Activated CD4-positive, alpha-beta memory T cell treated with anti-CD3 and anti-CD28 coated beads, Interleukin-2, amount 10 ng/mL, durations not matched to agents 7 days and 5 days (primary cell): ENCODE results near the gene CHRNB1. TPM values are rescaled to one million over a fixed set of nuclear protein-coding genes. Genes with fewer than 3 reads are reported as not detected.

ENCODE experiments used
- CTCF ChIA-PET: fragments of 350-600 bp; sonication (Branson Sonifier 250); formaldehyde crosslinking; loops from one replicate; lab custom pipeline; 2021; ENCODE audit warnings: antibody characterized with exemption, inconsistent platforms; lab: Charles Lee
- POLR2A ChIA-PET: fragments of 350-600 bp; sonication (Branson Sonifier 250); formaldehyde crosslinking; loops from one replicate; lab custom pipeline; 2021; ENCODE audit warnings: antibody characterized with exemption; lab: Charles Lee
- DNase-seq: peaks from one replicate; pipeline ENCODE4 v3.0.0-alpha.2; 2020
- H3K27ac Mint-ChIP-seq: one replicate; pipeline ENCODE4 v1.8.0; 2021; ENCODE audit warnings: mild to moderate bottlenecking, mixed read lengths
- H3K27me3 Mint-ChIP-seq: one replicate; pipeline ENCODE4 v1.8.0; 2021; ENCODE audit warnings: mixed read lengths
- H3K36me3 Mint-ChIP-seq: one replicate; pipeline ENCODE4 v1.8.0; 2021; ENCODE audit warnings: low read depth, mixed read lengths
- H3K4me1 Mint-ChIP-seq: one replicate; pipeline ENCODE4 v1.8.0; 2021; ENCODE audit warnings: mixed read lengths
- H3K4me3 Mint-ChIP-seq: one replicate; pipeline ENCODE4 v1.8.0; 2021; ENCODE audit warnings: mild to moderate bottlenecking, mixed read lengths
- H3K9me3 Mint-ChIP-seq: one replicate; pipeline ENCODE4 v1.8.0; 2021; ENCODE audit warnings: mixed read lengths
- total RNA-seq, 2 experiments: library from RNA; stranded (reverse); gene quantifications; one replicate each; pipeline ENCODE4 v1.2.3, GENCODE V29; 2021

Gene CHRNB1, protein sequence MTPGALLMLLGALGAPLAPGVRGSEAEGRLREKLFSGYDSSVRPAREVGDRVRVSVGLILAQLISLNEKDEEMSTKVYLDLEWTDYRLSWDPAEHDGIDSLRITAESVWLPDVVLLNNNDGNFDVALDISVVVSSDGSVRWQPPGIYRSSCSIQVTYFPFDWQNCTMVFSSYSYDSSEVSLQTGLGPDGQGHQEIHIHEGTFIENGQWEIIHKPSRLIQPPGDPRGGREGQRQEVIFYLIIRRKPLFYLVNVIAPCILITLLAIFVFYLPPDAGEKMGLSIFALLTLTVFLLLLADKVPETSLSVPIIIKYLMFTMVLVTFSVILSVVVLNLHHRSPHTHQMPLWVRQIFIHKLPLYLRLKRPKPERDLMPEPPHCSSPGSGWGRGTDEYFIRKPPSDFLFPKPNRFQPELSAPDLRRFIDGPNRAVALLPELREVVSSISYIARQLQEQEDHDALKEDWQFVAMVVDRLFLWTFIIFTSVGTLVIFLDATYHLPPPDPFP
- total RNA-seq, result 10 to 100 TPM; 13.0 to 14.6 TPM

DNA sequence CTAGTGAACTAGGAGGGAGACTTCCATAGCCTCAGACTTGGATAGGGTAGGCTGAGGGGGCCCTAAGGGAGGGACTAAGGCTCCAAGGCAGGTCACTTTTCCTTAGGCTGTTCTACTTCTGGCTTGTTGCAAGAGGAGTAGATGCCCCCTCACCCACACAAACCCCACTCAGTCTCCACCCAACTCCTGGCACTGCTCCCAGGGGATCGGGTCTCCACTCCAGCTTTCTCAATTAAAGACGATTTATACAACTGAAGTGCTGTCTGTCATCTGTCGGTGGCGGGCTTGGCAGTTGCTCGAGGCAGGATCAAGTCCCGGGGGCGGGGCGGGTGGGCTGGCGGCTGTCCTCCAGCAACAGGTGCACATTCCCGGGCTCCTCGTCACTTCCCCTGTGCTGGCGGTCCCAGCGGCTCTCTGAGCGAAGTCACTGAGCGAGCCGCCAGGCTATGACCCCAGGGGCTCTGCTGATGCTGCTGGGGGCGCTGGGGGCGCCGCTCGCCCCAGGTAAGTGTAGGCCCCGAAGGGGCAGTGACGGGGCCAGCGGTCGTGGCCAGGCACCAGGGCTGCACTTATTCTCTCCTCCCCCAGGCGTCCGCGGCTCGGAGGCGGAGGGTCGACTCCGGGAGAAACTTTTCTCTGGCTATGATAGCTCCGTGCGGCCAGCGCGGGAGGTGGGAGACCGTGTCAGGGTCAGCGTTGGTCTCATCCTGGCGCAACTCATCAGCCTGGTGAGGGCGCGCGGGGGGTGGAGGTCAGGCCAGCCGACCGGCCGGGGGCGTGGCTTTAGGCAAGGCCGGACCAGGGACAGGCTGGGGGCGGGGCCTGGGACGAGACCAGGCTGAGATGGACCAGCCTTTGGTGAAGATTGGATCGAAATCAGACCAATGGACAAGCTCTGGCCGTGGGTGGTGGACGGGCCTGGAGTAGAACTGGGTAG, at the start of gene CHRNB1:
CHRNB1 (plus strand) TSS at position 380 of the 937 bp plus-strand sequence; CDS start at position 447, 67 bp downstream.
- H3K4me1 Mint-ChIP-seq, result peaks cover 26% of the 10 kb centered on the region
- ChIA-PET POLR2A (interaction anchor here (1.2 to 14.4 kb wide), 8 partner anchors 8 to 243 kb away, joined by 3 to 232 read pairs (median 4); partner anchors contain the start of genes ACAP1, POLR2A, SLC35G6 and TMEM102), CTCF (interaction anchor here (0.6 to 5.7 kb wide), 5 partner anchors 9 to 144 kb away, joined by 3 to 30 read pairs (median 5); partner anchors contain the start of genes SENP3 and TMEM102)
- no peaks in the 10 kb centered on the region for H3K9me3 Mint-ChIP-seq
- H3K4me3 Mint-ChIP-seq, result peak within 1 kb of the TSS; percentile 59
- H3K27me3 Mint-ChIP-seq, result peaks cover 65% of the 10 kb centered on the region
- H3K36me3 Mint-ChIP-seq, result peaks cover 11% of the 10 kb centered on the region
- no peak within 1 kb of the TSS for H3K27ac Mint-ChIP-seq
- DNase-seq, result peak; percentile 21

DNA sequence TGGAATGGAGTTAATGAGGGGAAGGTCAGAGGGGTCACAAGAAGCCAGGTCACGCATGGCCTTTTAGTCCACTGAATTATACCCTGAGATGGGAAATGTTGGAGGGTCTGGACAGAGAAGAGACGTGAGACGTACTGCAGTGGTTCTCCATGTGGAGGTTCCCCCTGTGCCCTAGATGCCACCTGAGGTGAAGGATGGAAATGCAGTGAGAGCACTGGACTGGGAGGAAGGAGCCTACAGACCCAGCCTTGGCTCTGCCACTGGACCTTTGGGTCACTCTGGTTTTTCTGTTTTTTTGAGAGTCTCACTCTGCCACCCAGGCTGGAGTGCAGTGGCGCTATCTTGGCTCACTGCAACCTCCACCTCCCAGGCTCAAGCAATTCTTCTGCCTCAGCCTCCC, 48.7 kb upstream of the CHRNB1 start:
- no peaks in the 10 kb centered on the region for H3K27me3 Mint-ChIP-seq
- no peak for DNase-seq
- peak overlapping the region; percentile 1 for H3K4me3 Mint-ChIP-seq
- H3K36me3 Mint-ChIP-seq, result peaks cover 27% of the 10 kb centered on the region
- CTCF ChIA-PET, result no interaction called here
- H3K27ac Mint-ChIP-seq, result peak overlapping the region; percentile 8
- peaks cover 30% of the 10 kb centered on the region for H3K4me1 Mint-ChIP-seq
- POLR2A ChIA-PET, result interaction anchor here (2.6 to 4.2 kb wide), 3 partner anchors 7 to 39 kb away, joined by 10 to 22 read pairs (median 19); partner anchors contain the start of genes TMEM102 and TMEM256
- H3K9me3 Mint-ChIP-seq, result no peaks in the 10 kb centered on the region

- DNase-seq, result no peak
- ChIA-PET CTCF (interaction anchor here (1.6 kb wide), 1 partner anchor 28 kb away, joined by 4 read pairs; no protein-coding TSS in a partner anchor), POLR2A (interaction anchor here (0.8 to 2.6 kb wide), 7 partner anchors 8 to 87 kb away, joined by 3 to 10 read pairs (median 6); partner anchors contain the start of genes GPS2 and POLR2A)
- H3K9me3 Mint-ChIP-seq, result no peaks in the 10 kb centered on the region
- peaks cover 12% of the 10 kb centered on the region for H3K36me3 Mint-ChIP-seq
- H3K27ac Mint-ChIP-seq, result no peak overlapping the region
- peaks cover 21% of the 10 kb centered on the region for H3K4me1 Mint-ChIP-seq
- H3K27me3 Mint-ChIP-seq, result no peaks in the 10 kb centered on the region
- H3K4me3 Mint-ChIP-seq, result no peak overlapping the region
Observed at GRCh38 chr17:7398612-7399011, 46.2 kb upstream of the CHRNB1 start.

- CTCF ChIA-PET, result interaction anchor here (0.5 to 3.4 kb wide), 4 partner anchors 11 to 53 kb away, joined by 3 to 18 read pairs (median 3); partner anchors contain the start of genes TMEM102 and TMEM95
- POLR2A ChIA-PET, result interaction anchor here (0.6 to 3.0 kb wide), 22 partner anchors 9 to 454 kb away, joined by 3 to 24 read pairs (median 4); partner anchors contain the start of genes ACAP1, MPDU1, NAA38 and PLSCR3
- Mint-ChIP-seq H3K36me3 (peaks cover 7% of the 10 kb centered on the region), H3K27ac (peak overlapping the region; percentile 91), H3K4me3 (peak overlapping the region; percentile 95), H3K27me3 (peaks cover 13% of the 10 kb centered on the region), H3K4me1 (peaks cover 23% of the 10 kb centered on the region), H3K9me3 (no peaks in the 10 kb centered on the region)
- DNase-seq, result peak; percentile 34
Observed at GRCh38 chr17:7403043-7403726, 41.7 kb upstream of the CHRNB1 start.

- H3K27ac Mint-ChIP-seq, result peak overlapping the region; percentile 91
- H3K27me3 Mint-ChIP-seq, result peaks cover 13% of the 10 kb centered on the region
- H3K4me1 Mint-ChIP-seq, result peaks cover 24% of the 10 kb centered on the region
- CTCF ChIA-PET, result interaction anchor here (0.6 to 3.4 kb wide), 7 partner anchors 10 to 688 kb away, joined by 3 to 18 read pairs (median 4); partner anchors contain the start of gene TMEM102
- H3K4me3 Mint-ChIP-seq, result peak overlapping the region; percentile 95
- no peak for DNase-seq
- H3K36me3 Mint-ChIP-seq, result peaks cover 7% of the 10 kb centered on the region
- H3K9me3 Mint-ChIP-seq, result no peaks in the 10 kb centered on the region
- POLR2A ChIA-PET, result interaction anchor here (0.6 to 3.0 kb wide), 20 partner anchors 9 to 454 kb away, joined by 3 to 24 read pairs (median 4); partner anchors contain the start of genes ACAP1, MPDU1, NAA38 and PLSCR3
Observed at GRCh38 chr17:7403727-7403976, 41.2 kb upstream of the CHRNB1 start.

DNA sequence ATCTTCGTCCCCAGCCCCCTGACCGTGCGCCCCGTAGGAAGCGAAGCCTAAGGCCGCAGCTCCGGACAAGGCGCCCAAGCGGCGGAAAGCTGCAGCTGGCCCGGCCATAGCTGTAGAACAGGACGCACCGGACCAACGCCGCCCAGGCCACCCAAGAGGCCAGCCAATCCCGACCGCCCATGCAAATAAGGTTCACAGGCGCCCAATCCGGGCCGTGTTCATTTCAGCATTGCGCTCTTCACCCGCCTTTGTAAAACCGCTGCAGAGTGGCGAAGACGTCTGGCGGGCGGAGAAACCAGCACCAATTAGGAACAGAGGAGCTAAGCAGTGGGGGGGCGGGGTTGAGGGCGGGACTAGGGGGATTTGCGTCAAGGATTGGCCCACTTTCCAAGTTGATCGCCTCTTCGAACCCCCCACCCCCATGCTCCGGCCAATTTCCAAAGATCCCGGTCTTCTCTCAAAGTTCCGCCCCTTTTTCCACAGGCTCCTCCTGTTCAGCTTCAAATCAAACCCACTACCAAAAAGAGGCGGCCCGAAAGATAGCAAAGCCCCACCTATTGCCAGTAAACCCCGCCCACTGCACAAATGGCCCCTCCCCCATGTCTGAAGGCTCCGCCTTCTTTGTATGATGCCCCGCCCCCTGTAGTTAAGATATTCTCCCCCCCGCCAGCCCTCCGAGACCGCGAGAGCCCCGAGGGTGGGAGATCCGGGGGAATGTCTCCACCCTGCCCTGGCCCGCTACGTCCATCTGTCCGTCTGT, 40.7 kb upstream of the CHRNB1 start, which contains the start of gene TMEM256:
TMEM256 (minus strand) TSS at position 121 of the 760 bp plus-strand sequence; CDS start at position 108, 13 bp downstream.
- H3K4me1 Mint-ChIP-seq, result peaks cover 27% of the 10 kb centered on the region
- peak within 1 kb of the TSS; percentile 95 for H3K4me3 Mint-ChIP-seq
- CTCF ChIA-PET, result interaction anchor here (0.6 to 3.4 kb wide), 7 partner anchors 10 to 687 kb away, joined by 3 to 18 read pairs (median 4); partner anchors contain the start of gene TMEM102
- H3K27ac Mint-ChIP-seq, result peak within 1 kb of the TSS; percentile 91
- POLR2A ChIA-PET, result interaction anchor here (0.8 to 3.0 kb wide), 17 partner anchors 10 to 453 kb away, joined by 3 to 24 read pairs (median 6); partner anchors contain the start of genes ACAP1, MPDU1, NAA38 and PLSCR3
- DNase-seq, result peak; percentile 98
- H3K9me3 Mint-ChIP-seq, result no peaks in the 10 kb centered on the region
- H3K36me3 Mint-ChIP-seq, result peaks cover 7% of the 10 kb centered on the region
- peaks cover 15% of the 10 kb centered on the region for H3K27me3 Mint-ChIP-seq

- CTCF ChIA-PET, result interaction anchor here (0.8 to 3.4 kb wide), 4 partner anchors 16 to 184 kb away, joined by 3 to 18 read pairs (median 5); partner anchors contain the start of gene TMEM102
- POLR2A ChIA-PET, result interaction anchor here (0.8 to 3.0 kb wide), 14 partner anchors 9 to 282 kb away, joined by 3 to 24 read pairs (median 6); partner anchors contain the start of genes ACAP1, MPDU1, PLSCR3 and POLR2A
Observed at GRCh38 chr17:7404737-7405349, 40.0 kb upstream of the CHRNB1 start.

DNA sequence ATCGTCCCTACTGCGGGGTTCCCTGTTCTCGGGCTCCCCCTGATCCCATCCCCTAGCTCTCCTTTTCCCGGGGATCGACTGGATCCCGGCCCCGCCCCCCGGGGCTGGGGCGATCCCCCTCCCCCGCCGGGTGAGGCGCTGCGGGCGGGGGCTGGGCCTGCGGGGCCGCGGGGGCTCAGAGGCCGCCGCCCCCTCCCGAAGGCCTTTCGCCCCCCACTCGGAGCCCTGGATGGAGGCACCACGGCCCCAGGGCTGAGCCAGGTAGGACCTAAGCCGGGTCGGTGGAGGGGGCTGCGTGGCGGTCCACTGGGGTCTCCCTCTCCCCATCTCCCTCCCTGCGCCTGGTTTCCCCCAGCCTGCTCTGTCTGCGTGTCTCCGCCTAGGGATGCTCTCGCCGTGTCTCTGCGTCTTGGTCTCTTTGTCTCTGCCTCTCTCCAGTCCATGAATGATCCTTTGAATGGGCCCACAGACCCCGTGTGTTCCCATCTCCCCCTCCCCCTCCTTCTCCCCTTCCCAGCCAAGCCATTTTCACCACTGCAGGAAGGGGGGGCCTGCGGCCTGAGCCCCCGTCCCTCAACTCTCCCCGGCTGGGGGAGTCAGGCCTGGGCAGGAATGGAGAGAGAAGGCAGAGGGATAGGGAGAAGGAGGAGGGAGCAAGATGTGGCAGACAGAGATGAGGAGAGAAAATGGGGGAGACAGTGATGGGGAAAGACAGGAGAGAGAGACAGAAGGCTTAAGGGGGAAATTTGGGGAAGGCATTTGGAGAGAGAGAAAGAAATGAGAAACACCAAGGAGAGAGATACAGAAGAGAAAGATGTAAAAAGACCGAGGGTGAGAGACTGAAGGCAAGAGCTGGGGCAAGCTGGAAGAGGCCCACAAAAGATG, 39.3 kb upstream of the CHRNB1 start:
- ChIA-PET POLR2A (interaction anchor here (1.3 to 2.9 kb wide), 3 partner anchors 69 to 178 kb away, joined by 3 to 10 read pairs (median 6); partner anchors contain the start of genes ACAP1, MPDU1 and POLR2A), CTCF (no interaction called here)
- peaks cover 4% of the 10 kb centered on the region for H3K36me3 Mint-ChIP-seq
- peaks cover 19% of the 10 kb centered on the region for H3K27me3 Mint-ChIP-seq
- DNase-seq, result no peak
- no peak overlapping the region for H3K27ac Mint-ChIP-seq
- H3K9me3 Mint-ChIP-seq, result no peaks in the 10 kb centered on the region
- H3K4me3 Mint-ChIP-seq, result peak overlapping the region; percentile 75
- peaks cover 24% of the 10 kb centered on the region for H3K4me1 Mint-ChIP-seq

More at GRCh38 chr17:7404737-7405349, 40.0 kb upstream of the CHRNB1 start:
- H3K9me3 Mint-ChIP-seq, result no peaks in the 10 kb centered on the region
- H3K4me1 Mint-ChIP-seq, result peaks cover 25% of the 10 kb centered on the region
- peaks cover 19% of the 10 kb centered on the region for H3K27me3 Mint-ChIP-seq
- no peak for DNase-seq
- peak overlapping the region; percentile 91 for H3K27ac Mint-ChIP-seq
- peaks cover 4% of the 10 kb centered on the region for H3K36me3 Mint-ChIP-seq
- H3K4me3 Mint-ChIP-seq, result peak overlapping the region; percentile 95

DNA sequence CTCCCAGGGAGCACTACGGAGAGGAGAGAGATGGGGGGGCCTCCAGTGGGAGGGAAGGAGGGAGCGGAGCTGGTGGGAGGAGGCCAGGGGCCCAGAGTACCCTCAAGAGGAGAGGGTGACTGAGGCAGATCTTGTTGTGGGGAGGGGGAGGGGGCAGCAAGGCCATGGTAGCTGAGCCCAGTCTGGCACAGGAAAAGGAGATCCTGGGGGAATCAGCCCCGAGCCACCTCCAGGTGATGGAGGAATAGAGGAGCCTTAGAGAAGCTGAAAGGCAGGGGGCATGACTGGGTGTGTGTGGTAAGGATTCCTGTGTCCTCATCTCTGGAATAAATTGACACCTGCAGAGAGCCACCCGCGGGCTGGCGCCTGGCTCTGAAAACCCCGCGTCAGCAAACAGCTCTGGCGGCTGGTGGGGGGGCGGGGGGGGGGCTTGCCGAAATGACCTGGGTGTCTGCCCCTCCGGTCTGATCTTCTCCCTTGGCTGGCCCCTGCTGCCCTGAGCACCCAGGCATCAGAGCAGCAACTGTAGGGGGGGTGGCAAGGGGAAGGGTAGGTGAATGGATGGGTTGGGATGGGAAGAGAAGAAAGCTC, 38.5 kb upstream of the CHRNB1 start:
- Mint-ChIP-seq H3K27me3 (peaks cover 19% of the 10 kb centered on the region), H3K9me3 (no peaks in the 10 kb centered on the region), H3K4me1 (peaks cover 24% of the 10 kb centered on the region), H3K27ac (no peak overlapping the region), H3K36me3 (peaks cover 4% of the 10 kb centered on the region), H3K4me3 (peak overlapping the region; percentile 46)
- no peak for DNase-seq
- ChIA-PET POLR2A (no interaction called here), CTCF (interaction anchor here (1.7 kb wide), 1 partner anchor 30 kb away, joined by 4 read pairs; no protein-coding TSS in a partner anchor)
